Activated CD4-positive, alpha-beta T cell treated with anti-CD3 and anti-CD28 coated beads for 1 hour (primary cell): ENCODE results near the gene OR10G6.
"Not testable (repeated sequence)": the region's sequence is repeated elsewhere in the genome, so short reads cannot be mapped to it uniquely, and the experiment has no call there.

Experiments
- DNase-seq: peaks from one replicate; pipeline ENCODE4 v3.0.0-alpha.2; 2020

OR10G6 gene, protein sequence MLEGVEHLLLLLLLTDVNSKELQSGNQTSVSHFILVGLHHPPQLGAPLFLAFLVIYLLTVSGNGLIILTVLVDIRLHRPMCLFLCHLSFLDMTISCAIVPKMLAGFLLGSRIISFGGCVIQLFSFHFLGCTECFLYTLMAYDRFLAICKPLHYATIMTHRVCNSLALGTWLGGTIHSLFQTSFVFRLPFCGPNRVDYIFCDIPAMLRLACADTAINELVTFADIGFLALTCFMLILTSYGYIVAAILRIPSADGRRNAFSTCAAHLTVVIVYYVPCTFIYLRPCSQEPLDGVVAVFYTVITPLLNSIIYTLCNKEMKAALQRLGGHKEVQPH

DNA sequence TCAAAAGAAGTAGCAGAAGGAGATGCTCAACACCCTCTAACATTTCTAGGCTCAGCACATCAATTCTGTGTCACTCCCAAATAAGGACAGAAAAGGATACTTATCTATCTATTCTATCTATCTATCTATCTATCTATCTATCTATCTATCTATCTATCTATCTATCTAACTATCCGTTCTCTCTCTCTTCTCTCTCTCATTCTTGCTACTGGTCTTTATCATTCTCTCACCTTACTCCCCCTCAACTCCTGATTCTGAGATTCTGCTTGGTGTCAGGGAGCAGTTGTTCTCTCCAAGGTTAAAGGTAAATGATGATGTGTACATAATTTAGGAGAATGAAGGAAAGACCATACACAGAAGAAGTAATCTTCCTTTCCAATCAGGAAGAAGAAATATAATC, at the start of gene OR10G6:
Gene OR10G6 (minus strand): TSS at position 43 of the 400 bp plus-strand sequence. CDS start 0 bp downstream, at position 43.
- DNase-seq: no peak

GRCh38 chr11:124043420-124043819, 48.5 kb upstream of the OR10G6 start:
- DNase-seq: no peak

DNA sequence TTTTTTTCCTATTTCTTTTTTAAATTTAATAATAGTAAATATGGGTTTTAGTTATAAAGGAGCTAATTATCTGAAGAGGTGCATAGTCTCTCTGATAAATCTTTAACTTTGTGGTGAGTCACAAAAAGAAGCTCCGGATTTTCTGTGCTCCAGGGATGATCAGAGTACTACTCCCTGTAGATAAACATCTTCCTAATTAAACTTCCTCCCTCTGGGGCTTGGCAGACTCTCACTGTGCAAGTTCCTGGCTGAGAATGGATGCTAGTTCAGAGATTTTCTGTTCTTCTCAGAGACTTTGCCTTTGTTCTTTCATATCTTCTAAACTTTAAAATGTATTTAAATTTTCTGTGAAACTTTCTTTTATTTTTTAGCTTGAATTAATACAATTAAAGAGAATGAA, 46.3 kb upstream of the OR10G6 start, which contains the start of gene OR10G7:
Gene OR10G7 (minus strand): TSS at position 72 of the 400 bp plus-strand sequence. CDS start 2,324 bp downstream, outside the sequence.
- no peak for DNase-seq

GRCh38 chr11:124039557-124039956, 44.6 kb upstream of the OR10G6 start:
- no peak for DNase-seq

DNA sequence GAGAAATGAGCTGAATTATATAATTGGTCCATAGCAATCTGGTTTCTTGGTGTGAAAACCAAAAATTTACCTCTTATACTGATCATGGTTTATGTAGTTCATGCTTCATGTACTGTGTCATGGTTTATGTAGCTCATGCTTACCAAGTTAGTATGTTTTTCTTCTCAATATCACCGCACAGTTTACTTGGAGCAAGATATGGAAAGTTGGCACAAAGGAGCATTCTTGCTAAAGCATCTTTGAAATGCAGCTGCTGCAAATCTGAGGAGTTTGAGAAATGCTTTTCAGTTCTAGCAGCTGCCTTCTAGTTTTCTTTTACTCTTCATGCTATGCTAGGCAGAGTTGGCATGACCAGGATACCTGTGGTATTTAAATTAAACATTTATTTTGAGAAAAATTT, 41.7 kb upstream of the OR10G6 start:
- no peak for DNase-seq

DNA sequence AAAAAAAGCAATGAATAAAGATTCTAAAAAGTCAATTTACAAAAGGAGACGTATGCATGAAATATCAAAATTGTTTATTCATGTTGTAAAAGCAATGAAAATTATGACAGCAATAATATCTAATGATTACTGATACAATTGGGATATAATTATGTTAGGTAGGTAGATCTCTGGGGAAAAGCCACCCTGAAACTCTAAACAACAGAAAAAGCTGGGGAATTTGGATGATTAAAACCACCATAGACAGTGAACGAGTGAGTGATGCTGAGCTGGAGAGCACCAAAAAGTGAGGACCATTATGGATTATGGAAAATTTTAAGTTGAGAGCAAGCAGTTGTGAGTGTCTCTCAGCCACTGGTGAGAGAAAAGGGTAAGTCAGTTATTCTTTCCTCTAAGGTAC, 31.5 kb upstream of the OR10G6 start, which contains the start of gene OR10G8:
Gene OR10G8 (plus strand): TSS at position 301 of the 400 bp plus-strand sequence. CDS start 2,825 bp downstream, outside the sequence.
- DNase-seq: no peak

- DNase-seq: not testable (repeated sequence)
Observed at GRCh38 chr11:124015837-124016236, 20.9 kb upstream of the OR10G6 start.

- DNase-seq: no peak
Observed at GRCh38 chr11:124012697-124013096, 17.7 kb upstream of the OR10G6 start, which contains the start of gene OR10G4. Gene OR10G4, plus strand, starts transcription at chr11:124012997. Its CDS starts 2,578 bp downstream, at chr11:124015575.

- DNase-seq: no peak
Observed at GRCh38 chr11:123979311-123979710, 15.7 kb downstream of the OR10G6 start.

GRCh38 chr11:123977731-123978347, 17.1 kb downstream of the OR10G6 start, which contains the start of gene OR10S1:
Gene OR10S1, minus strand, starts transcription at chr11:123977781. Its CDS starts 117 bp downstream, at chr11:123977664.
- no peak for DNase-seq

DNA sequence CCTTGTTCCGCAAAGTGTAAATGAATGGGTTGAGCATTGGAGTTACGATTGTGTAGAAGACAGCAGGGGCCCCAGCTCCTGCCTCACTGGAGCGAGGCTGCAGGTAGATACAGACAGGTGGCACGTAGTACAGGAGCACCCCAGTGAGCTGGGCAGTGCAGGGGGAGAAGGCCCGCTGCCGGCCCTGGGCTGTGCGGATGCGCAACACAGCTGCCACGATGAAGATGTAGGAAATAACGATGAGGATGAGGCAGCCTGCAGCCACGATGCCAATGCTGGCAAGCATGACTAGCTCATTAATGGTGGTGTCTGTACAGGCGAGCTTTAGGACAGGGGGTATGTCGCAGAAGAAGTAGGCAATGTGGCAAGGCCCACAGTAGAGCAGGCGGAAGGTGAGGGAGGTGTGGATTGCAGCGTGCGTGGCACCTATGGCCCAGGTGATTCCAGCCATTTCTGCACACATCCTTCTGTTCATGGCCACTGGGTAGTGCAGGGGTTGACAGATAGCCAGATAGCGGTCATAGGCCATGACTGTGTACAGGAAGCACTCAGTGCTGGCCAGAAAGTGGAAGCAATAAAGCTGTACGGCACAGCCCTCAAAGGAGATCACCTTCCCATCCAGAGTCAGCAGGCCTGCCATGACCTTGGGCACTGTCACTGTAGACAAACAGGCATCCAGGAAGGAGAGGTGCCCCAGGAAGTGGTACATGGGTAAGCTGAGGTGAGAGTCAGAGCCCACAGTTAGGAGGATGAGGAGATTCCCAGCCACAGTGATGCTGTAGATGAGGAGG, 18.0 kb downstream of the OR10G6 start:
- no peak for DNase-seq

GRCh38 chr11:123973816-123974215, 21.1 kb downstream of the OR10G6 start:
- DNase-seq: no peak

GRCh38 chr11:123956752-123957151, 38.2 kb downstream of the OR10G6 start:
- DNase-seq: no peak

DNA sequence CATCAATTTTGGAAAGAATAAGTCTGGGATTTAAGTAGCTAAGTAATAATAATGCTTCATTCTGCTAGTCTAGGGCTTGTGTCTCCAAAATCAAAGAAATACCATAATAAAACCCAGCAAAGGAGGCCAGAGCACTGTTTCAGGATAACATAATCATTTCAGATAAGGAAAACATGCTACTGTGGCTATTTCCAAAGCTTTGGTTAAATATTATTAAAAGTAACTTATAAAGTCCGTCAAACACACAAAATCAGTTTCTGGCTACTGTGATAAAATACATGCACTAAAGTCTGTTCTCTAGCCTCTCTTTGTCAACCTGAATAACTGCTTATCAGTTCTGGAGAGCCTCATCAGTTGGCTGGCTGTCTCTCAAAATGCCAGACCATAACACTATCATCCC, 49.8 kb downstream of the OR10G6 start:
- no peak for DNase-seq
